ENCODE measurements around the gene NFASC. TPM values are rescaled to one million over a fixed set of nuclear protein-coding genes. Genes with fewer than 3 reads are reported as not detected.

NFASC gene
- total RNA-seq, 1 experiment from 2014 or later, result 16.9 TPM

DNA sequence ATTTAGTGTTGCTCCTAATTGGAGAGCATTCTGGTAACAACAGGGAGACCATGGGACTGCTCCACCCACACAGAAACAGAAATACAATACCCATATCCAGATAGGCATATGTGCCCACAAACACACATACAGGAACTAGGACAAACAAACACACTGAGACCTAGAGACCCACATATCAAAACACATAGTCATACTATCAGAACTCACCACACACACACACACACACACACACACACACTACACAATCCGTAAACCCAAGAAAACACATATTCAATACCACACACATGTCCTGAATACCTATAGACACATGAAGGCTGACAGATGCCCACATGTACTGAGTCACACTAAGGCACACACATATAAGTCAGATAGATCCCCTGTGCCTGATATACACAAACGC, 3.5 kb upstream of the NFASC start:
- H3K4me1 ChIP-seq (ENCODE audit: control insufficient read depth, insufficient read depth, low read length), result no peaks in the 10 kb centered on the region
- POLR2A ChIA-PET, result no interaction called here

DNA sequence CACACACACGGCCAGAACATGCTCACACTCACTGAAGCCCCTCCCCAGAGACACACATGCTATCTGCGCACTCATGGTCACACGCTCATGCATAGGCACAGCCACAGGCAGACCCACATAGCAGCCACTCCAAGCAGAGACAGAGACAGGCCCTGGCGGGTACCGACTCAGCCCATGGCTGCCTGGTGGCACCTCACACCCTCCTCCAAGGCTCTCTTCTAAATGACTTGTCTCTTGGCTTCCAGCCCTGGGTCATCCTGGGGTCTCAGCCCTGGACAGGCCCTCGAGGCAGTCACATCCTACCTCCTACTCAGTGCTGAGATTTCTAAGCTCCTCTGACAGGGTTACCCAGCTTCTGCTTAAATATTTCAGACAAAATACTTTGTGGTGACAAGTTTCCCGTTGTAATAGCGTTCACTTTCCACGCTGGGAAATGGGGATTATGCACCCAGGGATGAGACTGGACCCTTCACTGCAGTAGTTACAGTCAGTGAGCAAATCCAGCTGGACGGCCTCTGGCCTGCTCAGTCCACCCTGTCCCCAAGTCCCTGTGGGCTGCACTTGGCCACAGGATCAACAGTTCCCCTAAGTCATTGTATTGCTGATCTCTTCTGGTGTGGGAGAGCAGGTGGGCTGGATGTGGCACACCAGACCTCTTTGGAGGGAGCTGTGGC, 2.9 kb upstream of the NFASC start:
- DNase-seq (ENCODE audit: low read depth, low spot score), result no peak
- POLR2A ChIA-PET, result no interaction called here
- CTCF ChIA-PET, result no interaction called here
- Histone ChIP-seq H3K4me3 (ENCODE audit: low read depth in 2 of 2, low read length in 2 of 2) (no peak overlapping the region), H3K36me3 (ENCODE audit: control insufficient read depth, insufficient read depth, low read length) (no peaks in the 10 kb centered on the region), H3K27me3 (ENCODE audit: control insufficient read depth, insufficient read depth, low read length) (no peaks in the 10 kb centered on the region; the same call in 1 of the 2 replicates), H3K27ac (ENCODE audit: low read length) (no peak overlapping the region), H3K9me3 (ENCODE audit: control insufficient read depth, insufficient read depth, low read depth, low read length) (no peaks in the 10 kb centered on the region), H3K4me1 (ENCODE audit: control insufficient read depth, insufficient read depth, low read length) (no peaks in the 10 kb centered on the region)
- intact Hi-C loops (cut with micrococcal nuclease; ENCODE audit: unreplicated experiment), result no loop called here
- in situ Hi-C loops (cut with HindIII; ENCODE audit: low pct_unique_long_range_greater_than_20kb, low sequenced_read_pairs), result no loop called here
- TF ChIP-seq, protein P1, sequence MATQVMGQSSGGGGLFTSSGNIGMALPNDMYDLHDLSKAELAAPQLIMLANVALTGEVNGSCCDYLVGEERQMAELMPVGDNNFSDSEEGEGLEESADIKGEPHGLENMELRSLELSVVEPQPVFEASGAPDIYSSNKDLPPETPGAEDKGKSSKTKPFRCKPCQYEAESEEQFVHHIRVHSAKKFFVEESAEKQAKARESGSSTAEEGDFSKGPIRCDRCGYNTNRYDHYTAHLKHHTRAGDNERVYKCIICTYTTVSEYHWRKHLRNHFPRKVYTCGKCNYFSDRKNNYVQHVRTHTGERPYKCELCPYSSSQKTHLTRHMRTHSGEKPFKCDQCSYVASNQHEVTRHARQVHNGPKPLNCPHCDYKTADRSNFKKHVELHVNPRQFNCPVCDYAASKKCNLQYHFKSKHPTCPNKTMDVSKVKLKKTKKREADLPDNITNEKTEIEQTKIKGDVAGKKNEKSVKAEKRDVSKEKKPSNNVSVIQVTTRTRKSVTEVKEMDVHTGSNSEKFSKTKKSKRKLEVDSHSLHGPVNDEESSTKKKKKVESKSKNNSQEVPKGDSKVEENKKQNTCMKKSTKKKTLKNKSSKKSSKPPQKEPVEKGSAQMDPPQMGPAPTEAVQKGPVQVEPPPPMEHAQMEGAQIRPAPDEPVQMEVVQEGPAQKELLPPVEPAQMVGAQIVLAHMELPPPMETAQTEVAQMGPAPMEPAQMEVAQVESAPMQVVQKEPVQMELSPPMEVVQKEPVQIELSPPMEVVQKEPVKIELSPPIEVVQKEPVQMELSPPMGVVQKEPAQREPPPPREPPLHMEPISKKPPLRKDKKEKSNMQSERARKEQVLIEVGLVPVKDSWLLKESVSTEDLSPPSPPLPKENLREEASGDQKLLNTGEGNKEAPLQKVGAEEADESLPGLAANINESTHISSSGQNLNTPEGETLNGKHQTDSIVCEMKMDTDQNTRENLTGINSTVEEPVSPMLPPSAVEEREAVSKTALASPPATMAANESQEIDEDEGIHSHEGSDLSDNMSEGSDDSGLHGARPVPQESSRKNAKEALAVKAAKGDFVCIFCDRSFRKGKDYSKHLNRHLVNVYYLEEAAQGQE (IDR thresholded peaks at IDR 0.05; ENCODE audit: insufficient read depth in 1 of 2, low read depth in 2 of 2, low read length in 1 of 2), result no peak
- TF ChIP-seq POLR2AphosphoS5 (IDR thresholded peaks at IDR 0.05; ENCODE audit: low read depth, low read length) (no peak), TCF7L2 (IDR thresholded peaks at IDR 0.05; ENCODE audit: low read depth, low read length) (no peak), SIN3A (IDR thresholded peaks at IDR 0.05; ENCODE audit: borderline replicate concordance, insufficient read depth, low read depth, low read length) (no peak)
- TF ChIP-seq, protein P2, sequence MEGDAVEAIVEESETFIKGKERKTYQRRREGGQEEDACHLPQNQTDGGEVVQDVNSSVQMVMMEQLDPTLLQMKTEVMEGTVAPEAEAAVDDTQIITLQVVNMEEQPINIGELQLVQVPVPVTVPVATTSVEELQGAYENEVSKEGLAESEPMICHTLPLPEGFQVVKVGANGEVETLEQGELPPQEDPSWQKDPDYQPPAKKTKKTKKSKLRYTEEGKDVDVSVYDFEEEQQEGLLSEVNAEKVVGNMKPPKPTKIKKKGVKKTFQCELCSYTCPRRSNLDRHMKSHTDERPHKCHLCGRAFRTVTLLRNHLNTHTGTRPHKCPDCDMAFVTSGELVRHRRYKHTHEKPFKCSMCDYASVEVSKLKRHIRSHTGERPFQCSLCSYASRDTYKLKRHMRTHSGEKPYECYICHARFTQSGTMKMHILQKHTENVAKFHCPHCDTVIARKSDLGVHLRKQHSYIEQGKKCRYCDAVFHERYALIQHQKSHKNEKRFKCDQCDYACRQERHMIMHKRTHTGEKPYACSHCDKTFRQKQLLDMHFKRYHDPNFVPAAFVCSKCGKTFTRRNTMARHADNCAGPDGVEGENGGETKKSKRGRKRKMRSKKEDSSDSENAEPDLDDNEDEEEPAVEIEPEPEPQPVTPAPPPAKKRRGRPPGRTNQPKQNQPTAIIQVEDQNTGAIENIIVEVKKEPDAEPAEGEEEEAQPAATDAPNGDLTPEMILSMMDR (IDR thresholded peaks at IDR 0.05), result no peak
- BruUV-seq (replicated peaks), result no TSS peak
- no peak for ATAC-seq

More for the DNA sequence above, 3.5 kb upstream of the NFASC start:
- no peak overlapping the region for H3K4me3 ChIP-seq (ENCODE audit: low read depth in 2 of 2, low read length in 2 of 2)
- intact Hi-C loops (cut with micrococcal nuclease; ENCODE audit: unreplicated experiment) (no loop called here), in situ Hi-C loops (cut with HindIII; ENCODE audit: low pct_unique_long_range_greater_than_20kb, low sequenced_read_pairs) (no loop called here)
- H3K36me3 ChIP-seq (ENCODE audit: control insufficient read depth, insufficient read depth, low read length), result no peaks in the 10 kb centered on the region
- H3K27ac ChIP-seq (ENCODE audit: low read length), result no peak overlapping the region
- ATAC-seq (no peak), DNase-seq (ENCODE audit: low read depth, low spot score) (no peak)
- no TSS peak for BruUV-seq (replicated peaks)
- H3K27me3 ChIP-seq (ENCODE audit: control insufficient read depth, insufficient read depth, low read length), result no peaks in the 10 kb centered on the region; the same call in 1 of the 2 replicates
- TF ChIP-seq, protein P1 (IDR thresholded peaks at IDR 0.05; ENCODE audit: insufficient read depth in 1 of 2, low read depth in 2 of 2, low read length in 1 of 2), result no peak
- TF ChIP-seq POLR2AphosphoS5 (IDR thresholded peaks at IDR 0.05; ENCODE audit: low read depth, low read length) (no peak), SIN3A (IDR thresholded peaks at IDR 0.05; ENCODE audit: borderline replicate concordance, insufficient read depth, low read depth, low read length) (no peak), TCF7L2 (IDR thresholded peaks at IDR 0.05; ENCODE audit: low read depth, low read length) (no peak)
- TF ChIP-seq, protein P2 (IDR thresholded peaks at IDR 0.05), result no peak
- H3K9me3 ChIP-seq (ENCODE audit: control insufficient read depth, insufficient read depth, low read depth, low read length), result no peaks in the 10 kb centered on the region
- CTCF ChIA-PET, result no interaction called here
